Endothelial cell of umbilical vein (primary cell): Measurements from ENCODE around the gene SPINK6. TPM values are rescaled to one million over a fixed set of nuclear protein-coding genes. Genes with fewer than 3 reads are reported as not detected.

ENCODE experiments used
- BruUV-seq: library from RNA; stranded (reverse); fragments of 400-500 nt; replicated peaks from 2 replicates; lab custom pipeline; 2021; lab: Mats Ljungman, UMichigan
- CTCF ChIA-PET: fragments of 300-600, 350-600 bp; sonication (Branson Sonifier 250); formaldehyde crosslinking; loops from one replicate; lab custom pipeline; 2021; ENCODE audit warnings: antibody characterized with exemption, inconsistent platforms; lab: Charles Lee
- POLR2A ChIA-PET: fragments of 300-600, 350-600 bp; sonication (Branson Sonifier 250); formaldehyde crosslinking; loops from one replicate; lab custom pipeline; 2021; ENCODE audit warnings: antibody characterized with exemption, inconsistent platforms; lab: Charles Lee
- DNase-seq: peaks from one replicate; pipeline ENCODE4 v3.0.0-alpha.2; 2011; ENCODE audit warnings: low read depth, low spot score
- FAIRE-seq: peaks from 2 replicates; lab custom pipeline; 2011; peaks lifted over from hg19 to GRCh38; lab: Jason Lieb, UNC
- H2AFZ ChIP-seq: 2 replicates; pipeline ENCODE4 v1.6.0; 2012; ENCODE audit warnings: low read depth, low read length, control low read depth, inconsistent platforms
- H3K27ac ChIP-seq: 2 replicates; pipeline ENCODE4 v1.5.1; 2011; ENCODE audit warnings: low read depth, mild to moderate bottlenecking, control low read depth, low read length, moderate library complexity; ENCODE audit not compliant: insufficient read depth
- H3K27me3 ChIP-seq, 2 experiments: 2 replicates each; pipeline versions ENCODE4 v1.6.0 to v1.6.1; 2011; ENCODE audit warnings: low read length in 2 of 2, mixed read lengths in 1 of 2; ENCODE audit not compliant: control insufficient read depth in 2 of 2, insufficient read depth in 2 of 2
- H3K36me3 ChIP-seq, 2 experiments: 2 replicates in 1 of 2; 3 replicates in 1 of 2; pipeline ENCODE4 v1.5.1; 2011; ENCODE audit warnings: low read length in 2 of 2, mild to moderate bottlenecking in 1 of 2, moderate library complexity in 1 of 2; ENCODE audit not compliant: control insufficient read depth in 2 of 2, insufficient read depth in 2 of 2; ENCODE audit errors: extremely low read depth in 1 of 2
- H3K4me1 ChIP-seq: 3 replicates; pipeline ENCODE4 v1.5.1; 2011; ENCODE audit warnings: mild to moderate bottlenecking, low read length; ENCODE audit not compliant: control insufficient read depth, insufficient read depth; ENCODE audit errors: extremely low read depth
- H3K4me2 ChIP-seq: 2 replicates; pipeline ENCODE4 v1.6.1; 2011; ENCODE audit warnings: low read length, control low read depth, mixed read lengths; ENCODE audit not compliant: insufficient read depth
- H3K4me3 ChIP-seq, 3 experiments: fragments of 200-600 bp in 1 of 3; sonication (generic), shearing (Covaris generic) in 1 of 3; replicated peaks in 1 of 3; 2 replicates each; pipeline ENCODE4 v1.5.1; 2011 to 2016; ENCODE audit warnings: control low read depth in 3 of 3, low read length in 3 of 3, mild to moderate bottlenecking in 2 of 3, inconsistent platforms in 1 of 3, low read depth in 1 of 3, moderate library complexity in 1 of 3; ENCODE audit not compliant: insufficient read depth in 1 of 3
- H3K79me2 ChIP-seq: 2 replicates; pipeline ENCODE4 v1.6.0; 2012; ENCODE audit warnings: low read length, inconsistent platforms; ENCODE audit not compliant: control insufficient read depth, insufficient read depth
- H3K9ac ChIP-seq: replicated peaks from 2 replicates; pipeline ENCODE3; 2011; ENCODE audit warnings: low read length, control low read depth; ENCODE audit not compliant: insufficient read depth; ENCODE audit errors: extremely low read depth
- H3K9me1 ChIP-seq: replicated peaks from 3 replicates; pipeline ENCODE4 v1.6.0; 2011; ENCODE audit warnings: mild to moderate bottlenecking, low read length; ENCODE audit not compliant: control insufficient read depth, insufficient read depth; ENCODE audit errors: extremely low read depth
- H3K9me3 ChIP-seq: replicated peaks from 2 replicates; pipeline ENCODE4 v1.5.1; 2012; ENCODE audit warnings: low read length, inconsistent platforms; ENCODE audit not compliant: control insufficient read depth, insufficient read depth
- H4K20me1 ChIP-seq: replicated peaks from 2 replicates; pipeline ENCODE3; 2011; ENCODE audit warnings: mild to moderate bottlenecking, low read length; ENCODE audit not compliant: control insufficient read depth, insufficient read depth; ENCODE audit errors: extremely low read depth
- CTCF ChIP-seq, 2 donors: IDR thresholded peaks; 1 replicate in 1 of 2; 2 replicates in 1 of 2; pipeline ENCODE4 v1.5.1; 2011; ENCODE audit warnings: low read length in 2 of 2, mild to moderate bottlenecking in 2 of 2, moderate library complexity in 2 of 2, control low read depth in 1 of 2, inconsistent platforms in 1 of 2, low read depth in 1 of 2; ENCODE audit not compliant: insufficient read depth in 1 of 2; ENCODE audit errors: extremely low read depth in 1 of 2
- EZH2 ChIP-seq: IDR thresholded peaks from 2 replicates; pipeline ENCODE4 v1.6.1; 2012; ENCODE audit warnings: borderline replicate concordance, low read depth, mild to moderate bottlenecking, moderate library complexity, low read length, inconsistent platforms; ENCODE audit not compliant: severe bottlenecking
- FOS ChIP-seq: IDR thresholded peaks from 2 replicates; pipeline ENCODE4 v1.6.1; 2011; ENCODE audit warnings: mild to moderate bottlenecking, low read length, moderate library complexity, borderline replicate concordance; ENCODE audit not compliant: insufficient read depth
- GATA2 ChIP-seq: IDR thresholded peaks from 2 replicates; pipeline ENCODE4 v1.7.0; 2011; ENCODE audit warnings: low read depth, mild to moderate bottlenecking, moderate library complexity, mixed read lengths, low read length; ENCODE audit not compliant: insufficient read length, insufficient read depth
- JUN ChIP-seq: IDR thresholded peaks from 2 replicates; pipeline ENCODE4 v1.6.1; 2011; ENCODE audit warnings: borderline replicate concordance, low read depth; ENCODE audit not compliant: insufficient read length, insufficient read depth
- MAX ChIP-seq: IDR thresholded peaks from 2 replicates; pipeline ENCODE4 v1.6.1; 2011; ENCODE audit not compliant: insufficient read depth, insufficient read length
- MYC ChIP-seq: IDR thresholded peaks from one replicate; pipeline ENCODE4 v1.6.1; 2011; ENCODE audit warnings: mild to moderate bottlenecking, low read depth, low read length
- POLR2A ChIP-seq: IDR thresholded peaks from 2 replicates; pipeline ENCODE4 v1.6.1; 2012; ENCODE audit warnings: low read depth, mild to moderate bottlenecking, control low read depth, low read length
- POLR2AphosphoS5 ChIP-seq: IDR thresholded peaks from 2 replicates; pipeline ENCODE4 v1.6.1; 2012; ENCODE audit warnings: low read depth, mild to moderate bottlenecking, control low read depth, low read length, moderate library complexity; ENCODE audit not compliant: insufficient read depth
- dilution Hi-C: fragments of 300-500 bp; cut with MboI; formaldehyde crosslinking; loops from one replicate; pipeline ENCODE4 v1.15.0; 2019; ENCODE audit warnings: low sequenced_read_pairs; ENCODE audit not compliant: extremely low pct_ligation_motif_present
- intact Hi-C: fragments of 100-400 bp; cut with micrococcal nuclease; formaldehyde crosslinking; loops from one replicate; pipeline ENCODE4 v1.10.0; 2022
- polyA plus RNA-seq, 4 experiments: library from polyadenylated mRNA; depleted of rRNA in 3 of 4; stranded (reverse) in 3 of 4; unstranded in 1 of 4; fragments of >200 nt; gene quantifications; 2 replicates each; pipeline versions ENCODE4 v1.2.1 to v1.2.3, GENCODE V29; 2011 to 2012; ENCODE audit warnings: missing spikeins in 1 of 4
- total RNA-seq: library from RNA; stranded (reverse); gene quantifications from 2 replicates; pipeline ENCODE4 v1.2.3, GENCODE V29; 2021

Gene SPINK6
- total and polyA plus RNA-seq, 2 donors (not counting 3 experiments of a cell fraction or from before 2014, with no cell fraction given): not detected

GRCh38 chr5:148172377-148172776 lies 30.5 kb upstream of the SPINK6 start:
- CTCF ChIA-PET: interaction anchor here (4.3 kb wide), 1 partner anchor 559 kb away, joined by 14 read pairs; no protein-coding TSS in a partner anchor
- FAIRE-seq: no peak

More at GRCh38 chr5:148172377-148172776, 30.5 kb upstream of the SPINK6 start:
- H3K27me3 ChIP-seq: no peaks in the 10 kb centered on the region
- dilution Hi-C loops: no loop called here
- intact Hi-C loops: no loop called here
- H3K9me3 ChIP-seq: no peaks in the 10 kb centered on the region
- no peak overlapping the region for H3K9ac ChIP-seq
- no peaks in the 10 kb centered on the region for H3K4me1 ChIP-seq
- TF ChIP-seq EZH2 (no peak), FOS (no peak), POLR2AphosphoS5 (no peak), JUN (no peak), MAX (no peak), MYC (no peak), POLR2A (no peak), GATA2 (no peak), CTCF (IDR thresholded peaks at IDR 0.05; ENCODE audit: extremely low read depth in 1 of 2, insufficient read depth in 1 of 2, low read depth in 1 of 2, low read length in 2 of 2) (no peak)
- H2AFZ ChIP-seq: no peak overlapping the region
- H3K4me3 ChIP-seq: no peak overlapping the region
- no peaks in the 10 kb centered on the region for H3K36me3 ChIP-seq
- no peak for DNase-seq
- H3K4me2 ChIP-seq: no peak overlapping the region
- H4K20me1 ChIP-seq: no peaks in the 10 kb centered on the region
- no peaks in the 10 kb centered on the region for H3K79me2 ChIP-seq
- no peak overlapping the region for H3K27ac ChIP-seq
- H3K9me1 ChIP-seq: no peaks in the 10 kb centered on the region
- no TSS peak for BruUV-seq
- POLR2A ChIA-PET: no interaction called here
